ENCODE results near the gene WSCD2.

The WSCD2 gene

GRCh38 chr12:108176292-108176691 lies 47.2 kb downstream of the WSCD2 start:
- no peak for TF ChIP-seq CTCF (IDR thresholded peaks at IDR 0.05)
- Histone ChIP-seq H3K4me1 (no peaks in the 10 kb centered on the region), H3K9me3 (no peaks in the 10 kb centered on the region), H3K27me3 (no peaks in the 10 kb centered on the region), H3K36me3 (no peaks in the 10 kb centered on the region), H3K4me3 (no peak overlapping the region), H3K27ac (no peak overlapping the region)
- intact Hi-C loops (cut with DNase I; ENCODE audit: low total_unique reads), result no loop called here
- DNase-seq, result no peak

- Histone ChIP-seq H3K4me3 (no peak overlapping the region), H3K27ac (no peak overlapping the region), H3K4me1 (no peaks in the 10 kb centered on the region), H3K27me3 (no peaks in the 10 kb centered on the region), H3K36me3 (no peaks in the 10 kb centered on the region), H3K9me3 (no peaks in the 10 kb centered on the region)
- TF ChIP-seq CTCF (IDR thresholded peaks at IDR 0.05), result no peak
- intact Hi-C loops (cut with DNase I; ENCODE audit: low total_unique reads), result no loop called here
- no peak for DNase-seq
These were observed 48.0 kb downstream of the WSCD2 start for GRCh38 chr12:108177131-108177530.

- Histone ChIP-seq H3K9me3 (no peaks in the 10 kb centered on the region), H3K36me3 (no peaks in the 10 kb centered on the region), H3K4me1 (no peaks in the 10 kb centered on the region), H3K27ac (no peak overlapping the region), H3K4me3 (no peak overlapping the region), H3K27me3 (no peaks in the 10 kb centered on the region)
- intact Hi-C loops (cut with DNase I; ENCODE audit: low total_unique reads), result no loop called here
- TF ChIP-seq CTCF (IDR thresholded peaks at IDR 0.05), result no peak
- no peak for DNase-seq
These were observed 50.2 kb downstream of the WSCD2 start for GRCh38 chr12:108179305-108179704.

- no peaks in the 10 kb centered on the region for H3K9me3 ChIP-seq
- no peaks in the 10 kb centered on the region for H3K27me3 ChIP-seq
- H3K36me3 ChIP-seq, result no peaks in the 10 kb centered on the region
- intact Hi-C loops (cut with DNase I; ENCODE audit: low total_unique reads), result no loop called here
- H3K27ac ChIP-seq, result no peak overlapping the region
- TF ChIP-seq CTCF (IDR thresholded peaks at IDR 0.05), result no peak
- no peak overlapping the region for H3K4me3 ChIP-seq
- no peaks in the 10 kb centered on the region for H3K4me1 ChIP-seq
- no peak for DNase-seq
These were observed 51.4 kb downstream of the WSCD2 start for GRCh38 chr12:108180255-108181094.

GRCh38 chr12:108181095-108181454 lies 52.0 kb downstream of the WSCD2 start:
- H3K27ac ChIP-seq, result no peak overlapping the region
- H3K36me3 ChIP-seq, result no peaks in the 10 kb centered on the region
- no peaks in the 10 kb centered on the region for H3K9me3 ChIP-seq
- intact Hi-C loops (cut with DNase I; ENCODE audit: low total_unique reads), result no loop called here
- H3K4me3 ChIP-seq, result no peak overlapping the region
- no peak for DNase-seq
- no peak for TF ChIP-seq CTCF (IDR thresholded peaks at IDR 0.05)
- no peaks in the 10 kb centered on the region for H3K4me1 ChIP-seq
- no peaks in the 10 kb centered on the region for H3K27me3 ChIP-seq
